Sigmoid colon (tissue), 7 donors: ENCODE measurements around the gene ASIP. TPM values are rescaled to one million over a fixed set of nuclear protein-coding genes. Genes with fewer than 3 reads are reported as not detected.
A peak's percentile ranks its signal among the peaks of the same experiment; 100 is the strongest.
"Not testable (repeated sequence)": the region's sequence is repeated elsewhere in the genome, so short reads cannot be mapped to it uniquely, and the experiment has no call there.

ENCODE experiments used
- DNase-seq: peaks from one replicate; pipeline ENCODE4 v3.0.0-alpha.2; 2019
- H3K27ac ChIP-seq, 4 donors: fragments of 200-600 bp; sonication (generic); one replicate each; pipeline ENCODE4 v1.5.1; 2016 to 2019; ENCODE audit warnings: mild to moderate bottlenecking in 1 of 4
- H3K27me3 ChIP-seq, 3 donors: fragments of 200-600 bp; sonication (generic); one replicate each; pipeline ENCODE4 v1.5.1; 2019; ENCODE audit warnings: mild to moderate bottlenecking in 1 of 3
- H3K36me3 ChIP-seq, 4 donors: fragments of 200-600 bp; sonication (generic); one replicate each; pipeline ENCODE4 v1.5.1; 2016 to 2019
- H3K4me1 ChIP-seq, 4 donors: fragments of 200-600 bp; sonication (generic); one replicate each; pipeline ENCODE4 v1.5.1; 2017 to 2019
- H3K4me3 ChIP-seq, 4 donors: fragments of 200-600 bp; sonication (generic); one replicate each; pipeline ENCODE4 v1.5.1; 2017 to 2019; ENCODE audit warnings: mild to moderate bottlenecking in 2 of 4, moderate library complexity in 1 of 4
- H3K9me3 ChIP-seq, 4 donors: fragments of 200-600 bp in 3 of 4; sonication (generic) in 3 of 4; one replicate each; pipeline versions ENCODE4 v1.5.1 to v1.6.1; 2013 to 2019
- EP300 ChIP-seq, 4 donors: sonication (generic); formaldehyde crosslinking; IDR thresholded peaks; one replicate each; pipeline ENCODE4 v1.6.1; 2017; ENCODE audit warnings: antibody characterized with exemption in 4 of 4
- POLR2A ChIP-seq, 2 donors: fragments of 450-650 bp; IDR thresholded peaks; one replicate each; pipeline ENCODE4 v1.6.1; 2016; ENCODE audit warnings: antibody characterized with exemption in 2 of 2, mild to moderate bottlenecking in 2 of 2, moderate library complexity in 2 of 2
- POLR2AphosphoS5 ChIP-seq, 4 donors: sonication (generic); formaldehyde crosslinking; IDR thresholded peaks; one replicate each; pipeline ENCODE4 v1.6.1; 2017; ENCODE audit warnings: antibody characterized with exemption in 4 of 4
- WGBS, 2 donors: extraction: QIAGEN DNeasy Blood & Tissue Kit; methylation state at CpG; one replicate each; pipeline ENCODE4 v1.1.7; 2013; 5-methylcytosine and 5-hydroxymethylcytosine counted together
- intact Hi-C: fragments of 100-400 bp; cut with DNase I; formaldehyde crosslinking; loops from one replicate; pipeline ENCODE4 v1.15.1; 2023
- polyA plus RNA-seq, 3 donors: library from polyadenylated mRNA; stranded (reverse); fragments of 200-250 nt; gene quantifications; one replicate each; pipeline ENCODE4 v1.2.3, GENCODE V29; 2013
- total RNA-seq, 4 donors: library from RNA; depleted of rRNA; stranded (reverse); fragments of >200 nt; gene quantifications; one replicate each; pipeline ENCODE4 v1.1.0, GENCODE V29; 2016
- TF ChIP-seq, protein P1 (sequence below), 4 experiments: fragments of 450-650 bp in 3 of 4; fragments of 200-600 bp in 1 of 4; IDR thresholded peaks; one replicate each; pipeline ENCODE4 v1.5.1; 2016 to 2019; ENCODE audit warnings: antibody characterized with exemption in 4 of 4, mild to moderate bottlenecking in 3 of 4, moderate library complexity in 2 of 4
- donor health status: healthy with polysubstance abuse.
- donor health status: Bipolar disorder and iron deficiency.
- donor health status: healthy.

ASIP gene
- total and polyA plus RNA-seq, 7 donors = 0.38 to 0.99 TPM; not detected in 5

- DNase-seq = no peak
- Histone ChIP-seq H3K27me3 (no peaks in the 10 kb centered on the region), H3K27ac (no peak overlapping the region), H3K4me3 (no peak overlapping the region), H3K36me3 (peaks cover 14 to 57% (median 33%) of the 10 kb centered on the region in 4 donors), H3K4me1 (no peaks in the 10 kb centered on the region), H3K9me3 (no peaks in the 10 kb centered on the region)
- intact Hi-C loops = no loop called here
- 95 to 96% methylated on average over 7 of the region's 7 CpGs for WGBS, 2 donors
- TF ChIP-seq POLR2A (IDR thresholded peaks at IDR 0.05) (no peak), EP300 (IDR thresholded peaks at IDR 0.05) (no peak), POLR2AphosphoS5 (IDR thresholded peaks at IDR 0.05) (no peak)
- TF ChIP-seq, protein P1, sequence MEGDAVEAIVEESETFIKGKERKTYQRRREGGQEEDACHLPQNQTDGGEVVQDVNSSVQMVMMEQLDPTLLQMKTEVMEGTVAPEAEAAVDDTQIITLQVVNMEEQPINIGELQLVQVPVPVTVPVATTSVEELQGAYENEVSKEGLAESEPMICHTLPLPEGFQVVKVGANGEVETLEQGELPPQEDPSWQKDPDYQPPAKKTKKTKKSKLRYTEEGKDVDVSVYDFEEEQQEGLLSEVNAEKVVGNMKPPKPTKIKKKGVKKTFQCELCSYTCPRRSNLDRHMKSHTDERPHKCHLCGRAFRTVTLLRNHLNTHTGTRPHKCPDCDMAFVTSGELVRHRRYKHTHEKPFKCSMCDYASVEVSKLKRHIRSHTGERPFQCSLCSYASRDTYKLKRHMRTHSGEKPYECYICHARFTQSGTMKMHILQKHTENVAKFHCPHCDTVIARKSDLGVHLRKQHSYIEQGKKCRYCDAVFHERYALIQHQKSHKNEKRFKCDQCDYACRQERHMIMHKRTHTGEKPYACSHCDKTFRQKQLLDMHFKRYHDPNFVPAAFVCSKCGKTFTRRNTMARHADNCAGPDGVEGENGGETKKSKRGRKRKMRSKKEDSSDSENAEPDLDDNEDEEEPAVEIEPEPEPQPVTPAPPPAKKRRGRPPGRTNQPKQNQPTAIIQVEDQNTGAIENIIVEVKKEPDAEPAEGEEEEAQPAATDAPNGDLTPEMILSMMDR (IDR thresholded peaks at IDR 0.05) = no peak
Measured at GRCh38 chr20:34294563-34294962, 53.3 kb downstream of the ASIP start.

GRCh38 chr20:34295284-34295683 is 54.1 kb downstream of the ASIP start:
- TF ChIP-seq, protein P1 (IDR thresholded peaks at IDR 0.05) = no peak
- TF ChIP-seq POLR2AphosphoS5 (IDR thresholded peaks at IDR 0.05) = no peak
- no peak for TF ChIP-seq POLR2A (IDR thresholded peaks at IDR 0.05)
- no peak for TF ChIP-seq EP300 (IDR thresholded peaks at IDR 0.05)
- DNase-seq = no peak
- WGBS, 2 donors = 96 to 97% methylated on average over 24 of the region's 24 CpGs
- H3K9me3 ChIP-seq = no peaks in the 10 kb centered on the region
- H3K4me3 ChIP-seq = no peak overlapping the region
- no peak overlapping the region for H3K27ac ChIP-seq
- intact Hi-C loops = no loop called here
- no peaks in the 10 kb centered on the region for H3K4me1 ChIP-seq
- no peaks in the 10 kb centered on the region for H3K27me3 ChIP-seq
- peaks cover 9 to 49% (median 28%) of the 10 kb centered on the region in 4 donors for H3K36me3 ChIP-seq

DNA sequence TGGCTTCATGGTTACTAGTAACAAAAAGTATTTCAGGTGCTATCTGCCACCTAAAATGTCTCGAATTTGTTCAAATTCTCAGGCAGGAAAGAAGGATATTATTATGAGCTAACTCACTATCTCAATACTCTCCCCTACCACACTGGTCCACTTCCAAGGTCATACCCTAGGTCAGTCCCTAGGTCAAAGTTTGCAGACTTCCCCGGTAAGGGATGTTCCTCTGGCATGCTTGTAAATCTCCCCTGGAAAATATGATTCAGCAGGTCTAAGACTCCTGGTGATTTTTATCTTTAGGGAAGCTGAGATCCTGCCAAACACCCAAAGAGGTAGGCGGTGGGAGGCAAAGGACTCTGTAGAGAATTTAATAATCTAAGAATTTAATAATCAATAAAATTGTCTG is 55.2 kb downstream of the ASIP start:
- Histone ChIP-seq H3K27me3 (no peaks in the 10 kb centered on the region), H3K27ac (no peak overlapping the region), H3K9me3 (no peaks in the 10 kb centered on the region), H3K4me1 (peaks cover 0 to 7% (median 7%) of the 10 kb centered on the region in 4 donors), H3K4me3 (no peak overlapping the region), H3K36me3 (peaks cover 0 to 38% (median 16%) of the 10 kb centered on the region in 4 donors)
- 85 to 90% methylated on average over 3 of the region's 3 CpGs for WGBS, 2 donors
- no peak for DNase-seq
- TF ChIP-seq EP300 (IDR thresholded peaks at IDR 0.05) = no peak
- TF ChIP-seq, protein P1 (IDR thresholded peaks at IDR 0.05) = no peak
- no peak for TF ChIP-seq POLR2AphosphoS5 (IDR thresholded peaks at IDR 0.05)
- no peak for TF ChIP-seq POLR2A (IDR thresholded peaks at IDR 0.05)
- intact Hi-C loops = no loop called here

GRCh38 chr20:34298294-34298784 is 57.1 kb downstream of the ASIP start:
- H3K27ac ChIP-seq, H3K4me3 ChIP-seq, intact Hi-C loops, H3K9me3 ChIP-seq, H3K27me3 ChIP-seq, DNase-seq: not testable (repeated sequence)
- H3K4me1 ChIP-seq = peaks cover 0 to 18% (median 18%) of the 10 kb centered on the region in 4 donors
- peaks cover 0 to 19% (median 3%) of the 10 kb centered on the region in 4 donors for H3K36me3 ChIP-seq
- TF ChIP-seq, protein P1 (IDR thresholded peaks at IDR 0.05) = peak in 3 of 4 experiments; percentile 10 to 35 (median 11)
- 78 to 80% methylated on average over 10 to 11 of the region's 15 CpGs for WGBS, 2 donors
